ENCODE results near the gene KIAA0930.

KIAA0930 gene

DNA sequence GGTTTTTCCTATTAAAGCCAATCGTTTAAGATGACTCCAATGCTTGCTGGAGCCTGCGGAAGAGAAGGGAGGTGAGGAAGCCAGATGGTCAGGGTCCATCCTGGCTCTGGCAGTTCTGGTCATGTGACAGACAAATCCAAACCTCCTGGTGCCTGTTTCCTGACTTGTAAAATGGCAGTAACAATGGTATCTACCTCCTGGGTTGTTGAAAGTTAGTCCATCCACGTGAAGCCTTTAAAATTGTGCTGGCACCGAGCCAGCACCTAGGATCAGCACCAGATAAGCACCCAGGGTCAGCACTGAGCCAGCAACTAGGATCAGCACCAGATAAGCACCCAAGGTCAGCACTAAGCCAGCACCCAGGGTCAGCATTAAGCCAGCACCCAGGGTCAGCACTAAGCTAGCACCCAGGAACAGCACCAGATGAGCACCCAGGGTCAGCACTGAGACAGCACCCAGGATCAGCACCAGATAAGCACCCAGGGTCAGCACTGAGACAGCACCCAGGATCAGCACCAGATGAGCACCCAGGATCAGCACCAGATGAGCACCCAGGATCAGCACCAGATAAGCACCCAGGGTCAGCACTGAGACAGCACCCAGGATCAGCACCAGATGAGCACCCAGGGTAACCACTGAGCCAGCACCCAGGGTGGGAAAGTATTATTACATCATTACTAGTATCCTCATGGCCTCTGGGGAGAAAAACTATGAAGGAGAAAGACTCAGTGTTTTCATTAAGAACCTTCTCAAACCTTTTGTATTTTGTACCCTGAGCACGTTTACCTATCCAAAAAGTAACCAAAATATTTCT, 17.2 kb downstream of the KIAA0930 start:
- H3K9me3 ChIP-seq (ENCODE audit: control insufficient read depth, insufficient read depth, low read depth, low read length) = no peaks in the 10 kb centered on the region
- H3K4me3 ChIP-seq (ENCODE audit: low read depth, low read length) = no peak overlapping the region
- no peak overlapping the region for H3K27ac ChIP-seq (ENCODE audit: extremely low read depth, low read depth, low read length)
- H3K4me1 ChIP-seq (ENCODE audit: control insufficient read depth, insufficient read depth, low read length) = peaks cover 5% of the 10 kb centered on the region
- ChIA-PET CTCF (no interaction called here), POLR2A (no interaction called here)
- no peaks in the 10 kb centered on the region; a peak in 1 of 3 replicates for H3K36me3 ChIP-seq (ENCODE audit: control insufficient read depth in 2 of 2, insufficient read depth in 1 of 2, low read length in 2 of 2)
- no peak for TF ChIP-seq ZNF175 (tag by site-specific recombination; IDR thresholded peaks at IDR 0.05)
- TF ChIP-seq ZBTB17 (tag by site-specific recombination; IDR thresholded peaks at IDR 0.05) = peak; percentile 31; the same call in 1 of the 2 replicates
- TF ChIP-seq ZNF521 (tag by site-specific recombination; IDR thresholded peaks at IDR 0.05) = no peak
- no peak for TF ChIP-seq ZNF624 (tag by site-specific recombination; IDR thresholded peaks at IDR 0.05)
- TF ChIP-seq PRDM1 (tag by site-specific recombination; IDR thresholded peaks at IDR 0.05) = no peak
- no peak for TF ChIP-seq ZNF701 (tag by site-specific recombination; IDR thresholded peaks at IDR 0.05)
- no peak for TF ChIP-seq ZNF341 (tag by site-specific recombination; IDR thresholded peaks at IDR 0.05; ENCODE audit: low read depth)
- TF ChIP-seq ZNF561 (tag by site-specific recombination; IDR thresholded peaks at IDR 0.05; ENCODE audit: borderline replicate concordance) = 0 out of 2 replicates have a peak, but pooled peaks have one; percentile 28
- TF ChIP-seq, protein P1, sequence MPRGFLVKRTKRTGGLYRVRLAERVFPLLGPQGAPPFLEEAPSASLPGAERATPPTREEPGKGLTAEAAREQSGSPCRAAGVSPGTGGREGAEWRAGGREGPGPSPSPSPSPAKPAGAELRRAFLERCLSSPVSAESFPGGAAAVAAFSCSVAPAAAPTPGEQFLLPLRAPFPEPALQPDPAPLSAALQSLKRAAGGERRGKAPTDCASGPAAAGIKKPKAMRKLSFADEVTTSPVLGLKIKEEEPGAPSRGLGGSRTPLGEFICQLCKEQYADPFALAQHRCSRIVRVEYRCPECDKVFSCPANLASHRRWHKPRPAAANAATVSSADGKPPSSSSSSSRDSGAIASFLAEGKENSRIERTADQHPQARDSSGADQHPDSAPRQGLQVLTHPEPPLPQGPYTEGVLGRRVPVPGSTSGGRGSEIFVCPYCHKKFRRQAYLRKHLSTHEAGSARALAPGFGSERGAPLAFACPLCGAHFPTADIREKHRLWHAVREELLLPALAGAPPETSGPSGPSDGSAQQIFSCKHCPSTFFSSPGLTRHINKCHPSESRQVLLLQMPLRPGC (tag by site-specific recombination; IDR thresholded peaks at IDR 0.05) = no peak
- no peak for TF ChIP-seq ZNF10 (tag by site-specific recombination; IDR thresholded peaks at IDR 0.05)
- no peak for TF ChIP-seq KLF1 (tag by site-specific recombination; IDR thresholded peaks at IDR 0.05)
- TF ChIP-seq KLF16 (tag by site-specific recombination; IDR thresholded peaks at IDR 0.05) = no peak
- no peak for TF ChIP-seq ZNF610 (tag by site-specific recombination; IDR thresholded peaks at IDR 0.05; ENCODE audit: borderline replicate concordance)
- no peak for TF ChIP-seq GLI4 (tag by site-specific recombination; IDR thresholded peaks at IDR 0.05)
- TF ChIP-seq ZNF292 (tag by site-specific recombination; IDR thresholded peaks at IDR 0.05; ENCODE audit: borderline replicate concordance, low read depth) = no peak
- peak; percentile 90 for TF ChIP-seq GLIS1 (tag by site-specific recombination; IDR thresholded peaks at IDR 0.05)
- TF ChIP-seq ZSCAN30 (tag by site-specific recombination; IDR thresholded peaks at IDR 0.05) = no peak
- TF ChIP-seq, protein P2, sequence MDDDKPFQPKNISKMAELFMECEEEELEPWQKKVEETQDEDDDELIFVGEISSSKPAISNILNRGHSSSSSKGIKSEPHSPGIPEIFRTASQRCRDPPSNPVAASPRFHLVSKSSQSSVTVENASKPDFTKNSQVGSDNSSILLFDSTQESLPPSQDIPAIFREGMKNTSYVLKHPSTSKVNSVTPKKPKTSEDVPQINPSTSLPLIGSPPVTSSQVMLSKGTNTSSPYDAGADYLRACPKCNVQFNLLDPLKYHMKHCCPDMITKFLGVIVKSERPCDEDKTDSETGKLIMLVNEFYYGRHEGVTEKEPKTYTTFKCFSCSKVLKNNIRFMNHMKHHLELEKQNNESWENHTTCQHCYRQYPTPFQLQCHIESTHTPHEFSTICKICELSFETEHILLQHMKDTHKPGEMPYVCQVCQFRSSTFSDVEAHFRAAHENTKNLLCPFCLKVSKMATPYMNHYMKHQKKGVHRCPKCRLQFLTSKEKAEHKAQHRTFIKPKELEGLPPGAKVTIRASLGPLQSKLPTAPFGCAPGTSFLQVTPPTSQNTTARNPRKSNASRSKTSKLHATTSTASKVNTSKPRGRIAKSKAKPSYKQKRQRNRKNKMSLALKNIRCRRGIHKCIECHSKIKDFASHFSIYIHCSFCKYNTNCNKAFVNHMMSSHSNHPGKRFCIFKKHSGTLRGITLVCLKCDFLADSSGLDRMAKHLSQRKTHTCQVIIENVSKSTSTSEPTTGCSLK (tag by site-specific recombination; IDR thresholded peaks at IDR 0.05) = no peak
- no peak for TF ChIP-seq REPIN1 (tag by site-specific recombination; IDR thresholded peaks at IDR 0.05; ENCODE audit: low read depth)
- no peak for TF ChIP-seq ZNF623 (tag by site-specific recombination; IDR thresholded peaks at IDR 0.05)
- no peak for TF ChIP-seq ZNF114 (tag by site-specific recombination; IDR thresholded peaks at IDR 0.05)
- TF ChIP-seq ZNF549 (tag by site-specific recombination; IDR thresholded peaks at IDR 0.05) = no peak
- TF ChIP-seq, protein P3, sequence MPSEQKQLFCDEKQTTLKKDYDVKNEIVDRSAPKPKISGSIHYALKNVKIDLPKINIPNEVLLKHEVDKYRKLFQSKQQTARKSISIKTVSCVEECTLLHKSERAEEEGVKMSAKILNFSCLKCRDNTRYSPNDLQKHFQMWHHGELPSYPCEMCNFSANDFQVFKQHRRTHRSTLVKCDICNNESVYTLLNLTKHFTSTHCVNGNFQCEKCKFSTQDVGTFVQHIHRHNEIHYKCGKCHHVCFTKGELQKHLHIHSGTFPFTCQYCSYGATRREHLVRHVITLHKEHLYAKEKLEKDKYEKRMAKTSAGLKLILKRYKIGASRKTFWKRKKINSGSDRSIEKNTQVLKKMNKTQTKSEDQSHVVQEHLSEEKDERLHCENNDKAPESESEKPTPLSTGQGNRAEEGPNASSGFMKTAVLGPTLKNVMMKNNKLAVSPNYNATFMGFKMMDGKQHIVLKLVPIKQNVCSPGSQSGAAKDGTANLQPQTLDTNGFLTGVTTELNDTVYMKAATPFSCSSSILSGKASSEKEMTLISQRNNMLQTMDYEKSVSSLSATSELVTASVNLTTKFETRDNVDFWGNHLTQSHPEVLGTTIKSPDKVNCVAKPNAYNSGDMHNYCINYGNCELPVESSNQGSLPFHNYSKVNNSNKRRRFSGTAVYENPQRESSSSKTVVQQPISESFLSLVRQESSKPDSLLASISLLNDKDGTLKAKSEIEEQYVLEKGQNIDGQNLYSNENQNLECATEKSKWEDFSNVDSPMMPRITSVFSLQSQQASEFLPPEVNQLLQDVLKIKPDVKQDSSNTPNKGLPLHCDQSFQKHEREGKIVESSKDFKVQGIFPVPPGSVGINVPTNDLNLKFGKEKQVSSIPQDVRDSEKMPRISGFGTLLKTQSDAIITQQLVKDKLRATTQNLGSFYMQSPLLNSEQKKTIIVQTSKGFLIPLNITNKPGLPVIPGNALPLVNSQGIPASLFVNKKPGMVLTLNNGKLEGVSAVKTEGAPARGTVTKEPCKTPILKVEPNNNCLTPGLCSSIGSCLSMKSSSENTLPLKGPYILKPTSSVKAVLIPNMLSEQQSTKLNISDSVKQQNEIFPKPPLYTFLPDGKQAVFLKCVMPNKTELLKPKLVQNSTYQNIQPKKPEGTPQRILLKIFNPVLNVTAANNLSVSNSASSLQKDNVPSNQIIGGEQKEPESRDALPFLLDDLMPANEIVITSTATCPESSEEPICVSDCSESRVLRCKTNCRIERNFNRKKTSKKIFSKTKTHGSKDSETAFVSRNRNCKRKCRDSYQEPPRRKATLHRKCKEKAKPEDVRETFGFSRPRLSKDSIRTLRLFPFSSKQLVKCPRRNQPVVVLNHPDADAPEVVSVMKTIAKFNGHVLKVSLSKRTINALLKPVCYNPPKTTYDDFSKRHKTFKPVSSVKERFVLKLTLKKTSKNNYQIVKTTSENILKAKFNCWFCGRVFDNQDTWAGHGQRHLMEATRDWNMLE (tag by site-specific recombination; conservative IDR thresholded peaks at IDR 0.05; ENCODE audit: low read depth) = no peak
- TF ChIP-seq, protein P4, sequence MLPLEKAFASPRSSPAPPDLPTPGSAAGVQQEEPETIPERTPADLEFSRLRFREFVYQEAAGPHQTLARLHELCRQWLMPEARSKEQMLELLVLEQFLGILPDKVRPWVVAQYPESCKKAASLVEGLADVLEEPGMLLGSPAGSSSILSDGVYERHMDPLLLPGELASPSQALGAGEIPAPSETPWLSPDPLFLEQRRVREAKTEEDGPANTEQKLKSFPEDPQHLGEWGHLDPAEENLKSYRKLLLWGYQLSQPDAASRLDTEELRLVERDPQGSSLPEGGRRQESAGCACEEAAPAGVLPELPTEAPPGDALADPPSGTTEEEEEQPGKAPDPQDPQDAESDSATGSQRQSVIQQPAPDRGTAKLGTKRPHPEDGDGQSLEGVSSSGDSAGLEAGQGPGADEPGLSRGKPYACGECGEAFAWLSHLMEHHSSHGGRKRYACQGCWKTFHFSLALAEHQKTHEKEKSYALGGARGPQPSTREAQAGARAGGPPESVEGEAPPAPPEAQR (tag by site-specific recombination; IDR thresholded peaks at IDR 0.05) = no peak
- TF ChIP-seq ZNF423 (tag by site-specific recombination; IDR thresholded peaks at IDR 0.05) = 0 out of 2 replicates have a peak, but pooled peaks have one; percentile 50
- no peak for TF ChIP-seq WT1 (tag by site-specific recombination; IDR thresholded peaks at IDR 0.05)
- TF ChIP-seq, protein P5, sequence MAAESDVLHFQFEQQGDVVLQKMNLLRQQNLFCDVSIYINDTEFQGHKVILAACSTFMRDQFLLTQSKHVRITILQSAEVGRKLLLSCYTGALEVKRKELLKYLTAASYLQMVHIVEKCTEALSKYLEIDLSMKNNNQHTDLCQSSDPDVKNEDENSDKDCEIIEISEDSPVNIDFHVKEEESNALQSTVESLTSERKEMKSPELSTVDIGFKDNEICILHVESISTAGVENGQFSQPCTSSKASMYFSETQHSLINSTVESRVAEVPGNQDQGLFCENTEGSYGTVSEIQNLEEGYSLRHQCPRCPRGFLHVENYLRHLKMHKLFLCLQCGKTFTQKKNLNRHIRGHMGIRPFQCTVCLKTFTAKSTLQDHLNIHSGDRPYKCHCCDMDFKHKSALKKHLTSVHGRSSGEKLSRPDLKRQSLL (tag by site-specific recombination; IDR thresholded peaks at IDR 0.05) = no peak
